Astrocyte (in vitro differentiated cells and primary cell): ENCODE data around the gene APOBEC3H. TPM values are rescaled to one million over a fixed set of nuclear protein-coding genes. Genes with fewer than 3 reads are reported as not detected.
"Not testable (repeated sequence)": the region's sequence is repeated elsewhere in the genome, so short reads cannot be mapped to it uniquely, and the experiment has no call there.

Experiments
- DNase-seq: peaks from one replicate; pipeline ENCODE4 v3.0.0-alpha.2; 2010; ENCODE audit warnings: low read depth
- FAIRE-seq: peaks from 2 replicates; lab custom pipeline; 2011; peaks lifted over from hg19 to GRCh38; lab: Jason Lieb, UNC
- H2AFZ ChIP-seq: 2 replicates; pipeline ENCODE4 v1.6.0; 2012; ENCODE audit warnings: low read depth, low read length, inconsistent platforms
- H3K27ac ChIP-seq: 2 replicates; pipeline ENCODE4 v1.5.1; 2011; ENCODE audit warnings: low read depth, low read length, inconsistent platforms
- H3K27me3 ChIP-seq: 2 replicates; pipeline ENCODE4 v1.6.0; 2011; ENCODE audit warnings: low read length, inconsistent platforms; ENCODE audit not compliant: insufficient read depth
- H3K36me3 ChIP-seq: 2 replicates; pipeline ENCODE4 v1.5.1; 2011; ENCODE audit warnings: low read length, inconsistent platforms; ENCODE audit not compliant: insufficient read depth
- H3K4me1 ChIP-seq: 2 replicates; pipeline ENCODE4 v1.5.1; 2011; ENCODE audit warnings: low read length, inconsistent platforms; ENCODE audit not compliant: insufficient read depth
- H3K4me2 ChIP-seq: 2 replicates; pipeline ENCODE4 v1.6.0; 2012; ENCODE audit warnings: low read length, inconsistent platforms
- H3K4me3 ChIP-seq: 2 replicates; pipeline ENCODE4 v1.5.1; 2011; ENCODE audit warnings: low read depth, mild to moderate bottlenecking, low read length, inconsistent platforms; ENCODE audit not compliant: insufficient read depth
- H3K79me2 ChIP-seq: 2 replicates; pipeline ENCODE4 v1.6.0; 2012; ENCODE audit warnings: mild to moderate bottlenecking, low read length, inconsistent platforms; ENCODE audit not compliant: insufficient read depth
- H3K9ac ChIP-seq: 2 replicates; pipeline ENCODE4 v1.6.0; 2012; ENCODE audit warnings: mild to moderate bottlenecking, low read length, inconsistent platforms
- H3K9me3 ChIP-seq: 2 replicates; pipeline ENCODE4 v1.5.1; 2012; ENCODE audit warnings: low read depth, mild to moderate bottlenecking, low read length, inconsistent platforms; ENCODE audit not compliant: insufficient read depth
- H4K20me1 ChIP-seq: 2 replicates; pipeline ENCODE4 v1.6.0; 2012; ENCODE audit warnings: low read length, inconsistent platforms; ENCODE audit not compliant: insufficient read depth
- H3K27ac Mint-ChIP-seq: one replicate; pipeline ENCODE4 v1.8.0; 2021; ENCODE audit warnings: mild to moderate bottlenecking, mixed read lengths; ENCODE audit not compliant: unreplicated experiment
- H3K27me3 Mint-ChIP-seq: one replicate; pipeline ENCODE4 v1.8.0; 2021; ENCODE audit warnings: low read depth, mixed read lengths; ENCODE audit not compliant: unreplicated experiment
- H3K36me3 Mint-ChIP-seq: one replicate; pipeline ENCODE4 v1.8.0; 2021; ENCODE audit warnings: low read depth, mixed read lengths; ENCODE audit not compliant: unreplicated experiment
- H3K4me1 Mint-ChIP-seq: one replicate; pipeline ENCODE4 v1.8.0; 2021; ENCODE audit warnings: low read depth, mixed read lengths; ENCODE audit not compliant: unreplicated experiment
- H3K4me3 Mint-ChIP-seq: one replicate; pipeline ENCODE4 v1.8.0; 2021; ENCODE audit warnings: mild to moderate bottlenecking, moderate library complexity, mixed read lengths; ENCODE audit not compliant: unreplicated experiment
- H3K9me3 Mint-ChIP-seq: one replicate; pipeline ENCODE4 v1.8.0; 2021; ENCODE audit warnings: mild to moderate bottlenecking, mixed read lengths; ENCODE audit not compliant: unreplicated experiment
- EZH2 ChIP-seq: IDR thresholded peaks from 2 replicates; pipeline ENCODE4 v1.6.1; 2012; ENCODE audit warnings: mild to moderate bottlenecking, low read length, inconsistent platforms; ENCODE audit not compliant: insufficient read depth
- total RNA-seq: library from RNA; stranded (reverse); gene quantifications from 2 replicates; pipeline ENCODE4 v1.2.1, GENCODE V29; 2021
- TF ChIP-seq, protein P1 (sequence below): IDR thresholded peaks from 2 replicates; pipeline ENCODE4 v1.5.1; 2011; ENCODE audit warnings: low read depth, mild to moderate bottlenecking, inconsistent platforms, low read length, moderate library complexity; ENCODE audit not compliant: insufficient read depth

Gene APOBEC3H
- total RNA-seq, 1 donor from 2014 or later, result 0.30 TPM

DNA sequence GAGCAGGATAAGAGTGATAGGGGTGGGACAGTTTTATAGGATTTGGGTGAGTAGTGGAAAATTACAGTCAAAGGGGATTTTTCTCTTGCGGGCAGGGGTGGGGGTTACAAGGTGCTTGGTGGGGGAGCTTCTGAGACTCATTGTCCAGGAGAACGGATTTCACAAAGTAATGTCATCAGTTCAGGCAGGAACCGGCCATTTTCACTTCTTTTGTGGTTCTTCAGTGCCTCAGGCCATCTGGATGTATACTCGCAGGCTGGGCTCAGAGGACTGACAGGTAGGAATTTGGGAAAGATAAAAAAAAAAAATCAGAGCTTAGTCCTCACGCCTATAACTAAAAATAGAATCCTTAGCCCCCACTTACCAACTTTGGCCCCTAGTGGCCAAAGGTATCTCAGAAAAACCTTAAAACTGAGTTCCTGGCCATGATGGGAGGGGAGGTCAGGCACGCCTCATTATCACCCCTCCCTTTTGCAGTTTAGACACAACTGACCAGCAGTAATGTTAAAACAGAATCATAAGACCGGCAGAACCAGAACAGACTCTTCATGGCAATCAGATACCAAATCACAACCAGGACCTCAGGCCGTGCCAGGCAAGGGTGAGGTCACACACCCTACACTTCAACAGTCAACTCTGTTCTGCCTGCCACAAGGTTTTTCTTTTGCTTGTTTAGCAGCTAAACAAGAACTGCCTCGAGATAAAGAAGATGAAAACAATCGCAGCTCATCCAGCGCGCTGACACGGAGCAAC lies 28.8 kb upstream of the APOBEC3H start:
- Histone ChIP-seq H3K4me3 (no peak overlapping the region), H3K27ac (no peak overlapping the region), H3K9me3 (no peaks in the 10 kb centered on the region), H2AFZ (no peak overlapping the region), H3K27me3 (peaks cover 3% of the 10 kb centered on the region), H3K4me1 (no peaks in the 10 kb centered on the region), H4K20me1 (no peaks in the 10 kb centered on the region), H3K79me2 (no peaks in the 10 kb centered on the region), H3K36me3 (no peaks in the 10 kb centered on the region), H3K9ac (no peak overlapping the region), H3K4me2 (no peak overlapping the region)
- no peak for FAIRE-seq
- TF ChIP-seq, protein P1, sequence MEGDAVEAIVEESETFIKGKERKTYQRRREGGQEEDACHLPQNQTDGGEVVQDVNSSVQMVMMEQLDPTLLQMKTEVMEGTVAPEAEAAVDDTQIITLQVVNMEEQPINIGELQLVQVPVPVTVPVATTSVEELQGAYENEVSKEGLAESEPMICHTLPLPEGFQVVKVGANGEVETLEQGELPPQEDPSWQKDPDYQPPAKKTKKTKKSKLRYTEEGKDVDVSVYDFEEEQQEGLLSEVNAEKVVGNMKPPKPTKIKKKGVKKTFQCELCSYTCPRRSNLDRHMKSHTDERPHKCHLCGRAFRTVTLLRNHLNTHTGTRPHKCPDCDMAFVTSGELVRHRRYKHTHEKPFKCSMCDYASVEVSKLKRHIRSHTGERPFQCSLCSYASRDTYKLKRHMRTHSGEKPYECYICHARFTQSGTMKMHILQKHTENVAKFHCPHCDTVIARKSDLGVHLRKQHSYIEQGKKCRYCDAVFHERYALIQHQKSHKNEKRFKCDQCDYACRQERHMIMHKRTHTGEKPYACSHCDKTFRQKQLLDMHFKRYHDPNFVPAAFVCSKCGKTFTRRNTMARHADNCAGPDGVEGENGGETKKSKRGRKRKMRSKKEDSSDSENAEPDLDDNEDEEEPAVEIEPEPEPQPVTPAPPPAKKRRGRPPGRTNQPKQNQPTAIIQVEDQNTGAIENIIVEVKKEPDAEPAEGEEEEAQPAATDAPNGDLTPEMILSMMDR, result no peak
- no peak for TF ChIP-seq EZH2
- no peaks in the 10 kb centered on the region for H3K36me3 Mint-ChIP-seq
- peaks cover 17% of the 10 kb centered on the region for H3K27me3 Mint-ChIP-seq
- no peak overlapping the region for H3K27ac Mint-ChIP-seq
- peaks cover 2% of the 10 kb centered on the region for H3K4me1 Mint-ChIP-seq
- H3K9me3 Mint-ChIP-seq, result peaks cover 2% of the 10 kb centered on the region
- H3K4me3 Mint-ChIP-seq, result no peak overlapping the region
- no peak for DNase-seq

- no peak for DNase-seq
- no peaks in the 10 kb centered on the region for H4K20me1 ChIP-seq
- H3K79me2 ChIP-seq, result no peaks in the 10 kb centered on the region
- TF ChIP-seq, protein P1, result no peak
- TF ChIP-seq EZH2, result no peak
- H3K4me1 ChIP-seq, result no peaks in the 10 kb centered on the region
- Mint-ChIP-seq H3K4me3 (no peak overlapping the region), H3K36me3 (no peaks in the 10 kb centered on the region), H3K27ac (no peak overlapping the region), H3K4me1 (peaks cover 2% of the 10 kb centered on the region), H3K9me3 (peaks cover 2% of the 10 kb centered on the region), H3K27me3 (peaks cover 21% of the 10 kb centered on the region)
- H2AFZ ChIP-seq, result no peak overlapping the region
- H3K4me3 ChIP-seq, result no peak overlapping the region
- no peaks in the 10 kb centered on the region for H3K9me3 ChIP-seq
- FAIRE-seq, result no peak
- peaks cover 3% of the 10 kb centered on the region for H3K27me3 ChIP-seq
- H3K9ac ChIP-seq, result no peak overlapping the region
- no peak overlapping the region for H3K4me2 ChIP-seq
- H3K27ac ChIP-seq, result no peak overlapping the region
- H3K36me3 ChIP-seq, result no peaks in the 10 kb centered on the region
Observed at GRCh38 chr22:39070186-39070585, 26.9 kb upstream of the APOBEC3H start.

GRCh38 chr22:39072581-39072981 lies 24.5 kb upstream of the APOBEC3H start:
- not testable (repeated sequence) for H3K9ac ChIP-seq, H3K4me2 ChIP-seq, H3K4me3 Mint-ChIP-seq, DNase-seq, H3K4me1 ChIP-seq, H3K4me1 Mint-ChIP-seq, H3K36me3 Mint-ChIP-seq, H3K4me3 ChIP-seq, H3K27me3 ChIP-seq, FAIRE-seq, H3K27ac ChIP-seq, H3K79me2 ChIP-seq, H4K20me1 ChIP-seq, H2AFZ ChIP-seq, H3K9me3 ChIP-seq, H3K27ac Mint-ChIP-seq, H3K9me3 Mint-ChIP-seq, H3K36me3 ChIP-seq
- H3K27me3 Mint-ChIP-seq, result peaks cover 25% of the 10 kb centered on the region
